H1 (cell line): ENCODE measurements around the gene REC8. TPM values are rescaled to one million over a fixed set of nuclear protein-coding genes. Genes with fewer than 3 reads are reported as not detected.
"Not testable (repeated sequence)": the region's sequence is repeated elsewhere in the genome, so short reads cannot be mapped to it uniquely, and the experiment has no call there.

Experiments used
- CTCF ChIA-PET: fragments of 300-600 bp; sonication (Branson Sonifier 250); formaldehyde crosslinking; loops from one replicate; lab custom pipeline; 2021; ENCODE audit not compliant: partially characterized antibody; lab: Charles Lee
- POLR2A ChIA-PET: fragments of 300-600 bp; sonication (Branson Sonifier 250); formaldehyde crosslinking; loops from one replicate; lab custom pipeline; 2021; ENCODE audit warnings: inconsistent platforms; ENCODE audit not compliant: partially characterized antibody; lab: Charles Lee
- DNase-seq, 2 experiments: peaks; one replicate each; pipeline versions ENCODE4 v3.0.0 to v3.0.0-alpha.2; 2010 to 2022; ENCODE audit warnings: low spot score in 2 of 2, low read depth in 1 of 2, mixed read lengths in 1 of 2
- FAIRE-seq: peaks from 2 replicates; lab custom pipeline; 2011; peaks lifted over from hg19 to GRCh38; lab: Jason Lieb, UNC
- H2AFZ ChIP-seq: 2 replicates; pipeline ENCODE4 v1.8.1; 2012; ENCODE audit warnings: low read length, inconsistent platforms
- H2AK5ac ChIP-seq: 2 replicates; pipeline ENCODE4 v1.6.1; 2013; ENCODE audit warnings: low read depth, low read length
- H2BK120ac ChIP-seq: replicated peaks from 2 replicates; pipeline ENCODE3; 2013; ENCODE audit warnings: low read depth, low read length, inconsistent platforms
- H2BK12ac ChIP-seq: 2 replicates; pipeline ENCODE4 v1.6.1; 2013; ENCODE audit warnings: low read depth, low read length
- H2BK15ac ChIP-seq: 2 replicates; pipeline ENCODE4 v1.6.1; 2013; ENCODE audit warnings: low read length
- H2BK20ac ChIP-seq: 2 replicates; pipeline ENCODE4 v1.6.1; 2013; ENCODE audit warnings: low read length
- H2BK5ac ChIP-seq: 2 replicates; pipeline ENCODE4 v1.6.1; 2013; ENCODE audit warnings: low read depth, low read length
- H3K14ac ChIP-seq: 2 replicates; pipeline ENCODE4 v1.6.1; 2013; ENCODE audit warnings: inconsistent platforms; ENCODE audit not compliant: insufficient read length
- H3K18ac ChIP-seq: 2 replicates; pipeline ENCODE4 v1.6.1; 2013; ENCODE audit warnings: low read length; ENCODE audit errors: extremely low read depth
- H3K23ac ChIP-seq: 2 replicates; pipeline ENCODE4 v1.6.1; 2013; ENCODE audit warnings: inconsistent platforms; ENCODE audit not compliant: insufficient read length
- H3K23me2 ChIP-seq: 2 replicates; pipeline ENCODE4 v1.6.1; 2013; ENCODE audit warnings: low read depth, low read length
- H3K27ac ChIP-seq: 2 replicates; pipeline ENCODE4 v1.6.1; 2011; ENCODE audit warnings: low read depth, low read length, inconsistent platforms
- H3K27me3 ChIP-seq, 4 experiments: replicated peaks in 1 of 4; 1 replicate in 1 of 4; 2 replicates in 3 of 4; pipeline versions ENCODE4 v1.6.1 to v1.8.1; 2011 to 2013; ENCODE audit warnings: low read length in 3 of 4, mild to moderate bottlenecking in 3 of 4, inconsistent platforms in 2 of 4, mixed read lengths in 2 of 4, moderate library complexity in 1 of 4; ENCODE audit not compliant: control insufficient read depth in 3 of 4, insufficient read depth in 3 of 4; ENCODE audit errors: extremely low read depth in 1 of 4
- H3K36me3 ChIP-seq, 4 experiments: 2 replicates each; pipeline versions ENCODE4 v1.6.1 to v1.8.1; 2011 to 2013; ENCODE audit warnings: mild to moderate bottlenecking in 4 of 4, low read length in 3 of 4, moderate library complexity in 2 of 4, control low read depth in 1 of 4, inconsistent platforms in 1 of 4; ENCODE audit not compliant: insufficient read depth in 4 of 4, control insufficient read depth in 2 of 4
- H3K4ac ChIP-seq: replicated peaks from 2 replicates; pipeline ENCODE3; 2013; ENCODE audit warnings: low read length, low read depth, mixed read lengths, inconsistent platforms; ENCODE audit not compliant: insufficient read length
- H3K4me1 ChIP-seq, 4 experiments: replicated peaks in 1 of 4; 1 replicate in 1 of 4; 2 replicates in 3 of 4; pipeline versions ENCODE4 v1.6.1 to v1.8.1; 2011 to 2013; ENCODE audit warnings: low read length in 3 of 4, inconsistent platforms in 2 of 4, mixed read lengths in 1 of 4; ENCODE audit not compliant: insufficient read depth in 4 of 4, control insufficient read depth in 3 of 4
- H3K4me2 ChIP-seq, 2 experiments: 2 replicates each; pipeline versions ENCODE4 v1.6.1 to v1.8.1; 2011 to 2013; ENCODE audit warnings: low read depth in 2 of 2, low read length in 2 of 2, control low read depth in 1 of 2, inconsistent platforms in 1 of 2, mild to moderate bottlenecking in 1 of 2; ENCODE audit not compliant: insufficient read depth in 1 of 2
- H3K4me3 ChIP-seq, 4 experiments: fragments of 200-600, 300-600 bp in 1 of 4; sonication (generic), shearing (Covaris generic), sonication (Bioruptor Twin) in 1 of 4; 2 replicates each; pipeline versions ENCODE4 v1.5.1 to v1.8.1; 2011 to 2016; ENCODE audit warnings: low read length in 4 of 4, low read depth in 3 of 4, control low read depth in 2 of 4, inconsistent platforms in 2 of 4, mild to moderate bottlenecking in 2 of 4, mixed read lengths in 1 of 4, moderate library complexity in 1 of 4; ENCODE audit not compliant: insufficient read depth in 2 of 4; ENCODE audit errors: extremely low read depth in 1 of 4
- H3K56ac ChIP-seq: replicated peaks from 2 replicates; pipeline ENCODE3; 2013; ENCODE audit warnings: low read depth, mild to moderate bottlenecking, mixed read lengths, low read length, inconsistent platforms; ENCODE audit not compliant: insufficient read length
- H3K79me1 ChIP-seq: 2 replicates; pipeline ENCODE4 v1.6.1; 2013; ENCODE audit warnings: low read depth, low read length, control low read depth
- H3K79me2 ChIP-seq, 2 experiments: 2 replicates each; pipeline versions ENCODE4 v1.6.1 to v1.8.1; 2012 to 2013; ENCODE audit warnings: low read length in 2 of 2, mild to moderate bottlenecking in 2 of 2, inconsistent platforms in 1 of 2; ENCODE audit not compliant: insufficient read depth in 2 of 2, control insufficient read depth in 1 of 2
- H3K9ac ChIP-seq, 4 experiments: replicated peaks in 1 of 4; 1 replicate in 1 of 4; 2 replicates in 3 of 4; pipeline versions ENCODE4 v1.6.1 to v1.8.1; 2011 to 2013; ENCODE audit warnings: low read depth in 3 of 4, low read length in 3 of 4, control low read depth in 2 of 4, mild to moderate bottlenecking in 2 of 4, moderate library complexity in 2 of 4, inconsistent platforms in 1 of 4; ENCODE audit errors: extremely low read depth in 1 of 4
- H3K9me3 ChIP-seq, 2 experiments: 2 replicates each; pipeline versions ENCODE4 v1.6.1 to v1.8.1; 2012 to 2013; ENCODE audit warnings: mild to moderate bottlenecking in 2 of 2, moderate library complexity in 2 of 2, control low read depth in 1 of 2, inconsistent platforms in 1 of 2, low read depth in 1 of 2, low read length in 1 of 2, mixed read lengths in 1 of 2; ENCODE audit not compliant: insufficient read depth in 2 of 2
- H4K20me1 ChIP-seq, 2 experiments: replicated peaks in 1 of 2; 2 replicates each; pipeline versions ENCODE3 to v1.8.1; 2011 to 2013; ENCODE audit warnings: inconsistent platforms in 2 of 2, low read length in 2 of 2, mild to moderate bottlenecking in 1 of 2; ENCODE audit not compliant: insufficient read depth in 2 of 2, control insufficient read depth in 1 of 2
- H4K5ac ChIP-seq: 2 replicates; pipeline ENCODE4 v1.6.1; 2013; ENCODE audit warnings: low read length, low read depth, mixed read lengths, inconsistent platforms; ENCODE audit not compliant: insufficient read length
- H4K8ac ChIP-seq: 2 replicates; pipeline ENCODE4 v1.8.0; 2013; ENCODE audit warnings: mild to moderate bottlenecking, moderate library complexity, low read length, inconsistent platforms; ENCODE audit not compliant: insufficient read depth; ENCODE audit errors: extremely low read depth
- H4K91ac ChIP-seq: replicated peaks from 2 replicates; pipeline ENCODE3; 2013; ENCODE audit warnings: low read length, mixed read lengths, inconsistent platforms; ENCODE audit not compliant: insufficient read length
- POLR2A ChIP-seq, 2 experiments: IDR thresholded peaks; 1 replicate in 1 of 2; 2 replicates in 1 of 2; pipeline ENCODE4 v1.6.1; 2011; ENCODE audit warnings: low read depth in 2 of 2, low read length in 2 of 2, mild to moderate bottlenecking in 2 of 2; ENCODE audit errors: control extremely low read depth in 1 of 2
- RXRA ChIP-seq: IDR thresholded peaks from 2 replicates; pipeline ENCODE4 v1.6.1; 2011; ENCODE audit warnings: low read depth, mild to moderate bottlenecking, low read length, moderate library complexity; ENCODE audit not compliant: insufficient read depth
- TAF7 ChIP-seq: optimal IDR thresholded peaks from 2 replicates; pipeline ENCODE3; 2011; ENCODE audit warnings: low read depth, mild to moderate bottlenecking, inconsistent platforms, low read length, moderate library complexity, borderline replicate concordance
- WGBS, 2 experiments: shearing (Covaris generic) in 1 of 2; methylation state at CpG; one replicate each; pipeline versions ENCODE4 v1.1.6 to v1.1.7; 2013 to 2015; ENCODE audit warnings: low lambda C conversion rate in 2 of 2, mixed read lengths in 2 of 2, inconsistent platforms in 1 of 2, low coverage in 1 of 2, missing lambda C conversion rate in 1 of 2; ENCODE audit not compliant: insufficient replicate concordance in 2 of 2, insufficient coverage in 1 of 2, insufficient read length in 1 of 2; ENCODE audit errors: extremely low coverage in 1 of 2, missing lambda C conversion rate in 1 of 2; 5-methylcytosine and 5-hydroxymethylcytosine counted together
- polyA plus RNA-seq, 7 experiments: library from polyadenylated mRNA; depleted of rRNA in 3 of 7; stranded (reverse) in 5 of 7; unstranded in 2 of 7; fragments of >200 nt in 5 of 7; fragments of 200-250 nt in 2 of 7; gene quantifications; 1 replicate in 5 of 7; 2 replicates in 1 of 7; 4 replicates in 1 of 7; pipeline versions ENCODE4 v1.2.1 to v1.2.3, GENCODE V29; 2011 to 2013; ENCODE audit warnings: missing spikeins in 2 of 7, mixed read lengths in 2 of 7
- total RNA-seq: library from RNA; stranded (reverse); fragmentation: NEBNext Ultra II Directional; extraction: Animal tissue kit (Norgen Biotek cat#: 25700); gene quantifications from 2 replicates; pipeline ENCODE4 v1.2.1, GENCODE V29; 2021

REC8 gene
- total and polyA plus RNA-seq, 2 of the 8 experiments (the other 6 are each of a cell fraction or from before 2014, with no cell fraction given): 9.8 to 28.5 TPM

GRCh38 chr14:24216345-24216699 is 44.4 kb downstream of the REC8 start (continued):
- TF ChIP-seq RXRA (no peak), POLR2A (IDR thresholded peaks at IDR 0.05; ENCODE audit: control extremely low read depth in 1 of 2, low read depth in 2 of 2, low read length in 2 of 2) (no peak), TAF7 (no peak)

- not testable (repeated sequence) for H4K91ac ChIP-seq, H3K23ac ChIP-seq, H2BK20ac ChIP-seq, H2BK15ac ChIP-seq, H3K4me3 ChIP-seq, H3K18ac ChIP-seq, H2AFZ ChIP-seq, H4K5ac ChIP-seq, H2BK5ac ChIP-seq, H3K23me2 ChIP-seq, H2AK5ac ChIP-seq, H3K14ac ChIP-seq, DNase-seq, H3K56ac ChIP-seq, H3K79me1 ChIP-seq, FAIRE-seq, H4K20me1 ChIP-seq, H3K36me3 ChIP-seq, H3K9ac ChIP-seq, H3K4me2 ChIP-seq, H2BK12ac ChIP-seq, H4K8ac ChIP-seq, H3K4ac ChIP-seq, H3K9me3 ChIP-seq, H2BK120ac ChIP-seq, H3K27me3 ChIP-seq, H3K4me1 ChIP-seq, H3K27ac ChIP-seq
- 92% methylated on average over 1 of the region's 1 CpG; no CpG with 5 or more reads in 1 of the 2 experiments for WGBS, 2 experiments
- POLR2A ChIA-PET: interaction anchor here (1.4 to 3.3 kb wide), 4 partner anchors 11 to 54 kb away, joined by 5 to 13 read pairs (median 10); partner anchors contain the start of genes RABGGTA and TINF2
- CTCF ChIA-PET: interaction anchor here (0.8 to 2.1 kb wide), 6 partner anchors 9 to 81 kb away, joined by 3 to 6 read pairs (median 3); no protein-coding TSS in a partner anchor
- H3K79me2 ChIP-seq: peaks cover 0 to 14% of the 10 kb centered on the region in 2 experiments; a peak in 2 of 4 replicates
Observed at GRCh38 chr14:24216876-24217275, 45.0 kb downstream of the REC8 start.
